ENCODE results near the gene SEMA6C.

Gene SEMA6C

GRCh38 chr1:151159373-151159772, 12.9 kb upstream of the SEMA6C start:
- no peak for DNase-seq (ENCODE audit: low spot score)

- no peak for DNase-seq (ENCODE audit: low spot score)
Observed at GRCh38 chr1:151158751-151159251, 12.4 kb upstream of the SEMA6C start.

GRCh38 chr1:151158326-151158725, 11.9 kb upstream of the SEMA6C start:
- DNase-seq (ENCODE audit: low spot score), result no peak

GRCh38 chr1:151157067-151157531, 10.7 kb upstream of the SEMA6C start:
- DNase-seq (ENCODE audit: low spot score), result peak; percentile 48

- peak; percentile 72 for DNase-seq (ENCODE audit: low spot score)
Observed at GRCh38 chr1:151156515-151156819, 10.0 kb upstream of the SEMA6C start, which contains the start of gene TNFAIP8L2. TSS of gene TNFAIP8L2 (plus strand) at chr1:151156649. CDS start at chr1:151158698, 2,049 bp downstream.

GRCh38 chr1:151147665-151148064, 1.2 kb upstream of the SEMA6C start:
- DNase-seq (ENCODE audit: low spot score), result no peak

- no peak for DNase-seq (ENCODE audit: low spot score)
Observed at GRCh38 chr1:151147132-151147503, 687 bp upstream of the SEMA6C start.

- no peak for DNase-seq (ENCODE audit: low spot score)
Observed at GRCh38 chr1:151146072-151146411, 389 bp downstream of the SEMA6C start.

GRCh38 chr1:151145304-151146071, 943 bp downstream of the SEMA6C start:
- DNase-seq (ENCODE audit: low spot score), result no peak

GRCh38 chr1:151144474-151145303, 1.7 kb downstream of the SEMA6C start:
- DNase-seq (ENCODE audit: low spot score), result no peak

GRCh38 chr1:151143986-151144385, 2.4 kb downstream of the SEMA6C start:
- no peak for DNase-seq (ENCODE audit: low spot score)

- DNase-seq (ENCODE audit: low spot score), result no peak
Observed at GRCh38 chr1:151143057-151143435, 3.4 kb downstream of the SEMA6C start.

GRCh38 chr1:151142411-151143056, 3.9 kb downstream of the SEMA6C start:
- no peak for DNase-seq (ENCODE audit: low spot score)

- no peak for DNase-seq (ENCODE audit: low spot score)
Observed at GRCh38 chr1:151137789-151138188, 8.6 kb downstream of the SEMA6C start.

- DNase-seq (ENCODE audit: low spot score), result peak; percentile 10
Observed at GRCh38 chr1:151135433-151136385, 10.7 kb downstream of the SEMA6C start.

- no peak for DNase-seq (ENCODE audit: low spot score)
Observed at GRCh38 chr1:151134991-151135390, 11.4 kb downstream of the SEMA6C start.

- DNase-seq (ENCODE audit: low spot score), result no peak
Observed at GRCh38 chr1:151134396-151134795, 12.0 kb downstream of the SEMA6C start.

GRCh38 chr1:151133018-151133806, 13.2 kb downstream of the SEMA6C start:
- DNase-seq (ENCODE audit: low spot score), result no peak

GRCh38 chr1:151132335-151133017, 14.0 kb downstream of the SEMA6C start:
- no peak for DNase-seq (ENCODE audit: low spot score)

GRCh38 chr1:151131701-151132334, 14.6 kb downstream of the SEMA6C start:
- no peak for DNase-seq (ENCODE audit: low spot score)
